M059J (cell line): ENCODE measurements around the gene ANKRD30B. TPM values are rescaled to one million over a fixed set of nuclear protein-coding genes. Genes with fewer than 3 reads are reported as not detected.
"Not testable (repeated sequence)": the region's sequence is repeated elsewhere in the genome, so short reads cannot be mapped to it uniquely, and the experiment has no call there.

ENCODE experiments used
- DNase-seq: peaks from one replicate; pipeline ENCODE4 v3.0.0-alpha.2; 2012; ENCODE audit warnings: low read depth
- total RNA-seq: library from RNA; depleted of rRNA; stranded (reverse); fragments of >200 nt; shearing (Covaris generic); gene quantifications from 2 replicates; pipeline ENCODE4 v1.2.3, GENCODE V29; 2014; rRNA removed

ANKRD30B gene
- total RNA-seq, 1 experiment from 2014 or later, result 0.57 TPM

- DNase-seq, result not testable (repeated sequence)
Measured at GRCh38 chr18:14856256-14856655, 108.3 kb downstream of the ANKRD30B start.

- DNase-seq, result not testable (repeated sequence)
Measured at GRCh38 chr18:14858514-14858913, 110.5 kb downstream of the ANKRD30B start.

GRCh38 chr18:14859995-14860394, 112.0 kb downstream of the ANKRD30B start:
- not testable (repeated sequence) for DNase-seq

- DNase-seq, result not testable (repeated sequence)
Measured at GRCh38 chr18:14866426-14866825, 118.5 kb downstream of the ANKRD30B start.

- DNase-seq, result not testable (repeated sequence)
Measured at GRCh38 chr18:14867988-14868387, 120.0 kb downstream of the ANKRD30B start.

GRCh38 chr18:14868825-14869224, 120.9 kb downstream of the ANKRD30B start:
- not testable (repeated sequence) for DNase-seq

GRCh38 chr18:14878826-14879225, 130.9 kb downstream of the ANKRD30B start:
- DNase-seq, result not testable (repeated sequence)

GRCh38 chr18:14900435-14900834, 152.5 kb downstream of the ANKRD30B start:
- no peak for DNase-seq

Other genes starting within 250 kb of the ANKRD30B start
- gene POTEC, start 204.6 kb upstream of the ANKRD30B start, total RNA-seq, result 0.02 TPM in 1 of 2 replicates, not detected in the other